IMR-90 (cell line): ENCODE results near the gene GPR132. TPM values are rescaled to one million over a fixed set of nuclear protein-coding genes. Genes with fewer than 3 reads are reported as not detected.

Experiments
- ATAC-seq: fragments of 200-7000 bp; cut with Tn5 transposase; 2 replicates; pipeline ENCODE4 v1.9.1; 2020; ENCODE audit warnings: low read depth, mild to moderate bottlenecking, moderate library complexity
- BruUV-seq: library from RNA; stranded (reverse); fragments of 400-500 nt; replicated peaks from 2 replicates; lab custom pipeline; 2021; lab: Mats Ljungman, UMichigan
- CTCF ChIA-PET: fragments of 300-600 bp; formaldehyde crosslinking; extraction: SDS; loops from one replicate; lab custom pipeline; 2021; ENCODE audit warnings: antibody characterized with exemption; lab: Yijun Ruan, JAX
- POLR2A ChIA-PET: fragments of 300-600 bp; sonication (Branson Sonifier 250); formaldehyde crosslinking; loops from one replicate; lab custom pipeline; 2022; ENCODE audit warnings: antibody characterized with exemption; ENCODE audit not compliant: unreplicated experiment; lab: Charles Lee
- DNase-seq: peaks from one replicate; pipeline ENCODE4 v3.0.0; 2013
- H2AFZ ChIP-seq: replicated peaks from 2 replicates; pipeline ENCODE3; 2013; ENCODE audit warnings: low read length, mild to moderate bottlenecking; ENCODE audit not compliant: poor library complexity
- H2AK5ac ChIP-seq: 2 replicates; pipeline ENCODE4 v1.6.1; 2013; ENCODE audit warnings: low read depth, low read length, inconsistent platforms
- H2AK9ac ChIP-seq: replicated peaks from 2 replicates; pipeline ENCODE3; 2013; ENCODE audit warnings: mild to moderate bottlenecking, low read depth, low read length, moderate library complexity; ENCODE audit not compliant: poor library complexity
- H2BK120ac ChIP-seq: 2 replicates; pipeline ENCODE4 v1.6.1; 2013; ENCODE audit warnings: low read depth, low read length, inconsistent platforms
- H2BK15ac ChIP-seq: 3 replicates; pipeline ENCODE4 v1.6.1; 2013; ENCODE audit warnings: low read depth, low read length, inconsistent platforms
- H2BK20ac ChIP-seq: 2 replicates; pipeline ENCODE4 v1.6.1; 2013; ENCODE audit warnings: low read depth, mild to moderate bottlenecking, inconsistent platforms, low read length, moderate library complexity
- H2BK5ac ChIP-seq: 2 replicates; pipeline ENCODE4 v1.6.1; 2013; ENCODE audit warnings: mild to moderate bottlenecking, low read depth, low read length, inconsistent platforms; ENCODE audit not compliant: poor library complexity, severe bottlenecking
- H3K14ac ChIP-seq: replicated peaks from 2 replicates; pipeline ENCODE4 v1.6.1; 2013; ENCODE audit warnings: low read depth, low read length, inconsistent platforms
- H3K18ac ChIP-seq: 2 replicates; pipeline ENCODE4 v1.6.1; 2013; ENCODE audit warnings: low read depth, low read length, control low read depth
- H3K23ac ChIP-seq: 2 replicates; pipeline ENCODE4 v1.6.1; 2013; ENCODE audit warnings: low read depth, low read length, inconsistent platforms
- H3K27ac ChIP-seq: 2 replicates; pipeline ENCODE4 v1.5.1; 2013; ENCODE audit warnings: mild to moderate bottlenecking, control low read depth, low read length; ENCODE audit not compliant: insufficient read depth
- H3K27me3 ChIP-seq: 2 replicates; pipeline ENCODE4 v1.6.1; 2013; ENCODE audit warnings: low read length; ENCODE audit not compliant: control insufficient read depth, insufficient read depth
- H3K36me3 ChIP-seq: 2 replicates; pipeline ENCODE4 v1.6.1; 2013; ENCODE audit warnings: low read length, mixed read lengths; ENCODE audit not compliant: control insufficient read depth, insufficient read depth
- H3K4ac ChIP-seq: 2 replicates; pipeline ENCODE4 v1.6.1; 2013; ENCODE audit warnings: low read depth, low read length, inconsistent platforms
- H3K4me1 ChIP-seq: 2 replicates; pipeline ENCODE4 v1.6.1; 2013; ENCODE audit warnings: low read length, mixed read lengths; ENCODE audit not compliant: control insufficient read depth, insufficient read depth
- H3K4me2 ChIP-seq: 2 replicates; pipeline ENCODE4 v1.6.1; 2013; ENCODE audit warnings: low read depth, mild to moderate bottlenecking, control low read depth, low read length, moderate library complexity
- H3K4me3 ChIP-seq: 2 replicates; pipeline ENCODE4 v1.5.1; 2013; ENCODE audit warnings: low read depth, mild to moderate bottlenecking, control low read depth, low read length, moderate library complexity; ENCODE audit not compliant: insufficient read depth
- H3K56ac ChIP-seq: 2 replicates; pipeline ENCODE4 v1.6.1; 2013; ENCODE audit warnings: low read length, inconsistent platforms; ENCODE audit not compliant: insufficient read depth; ENCODE audit errors: extremely low read depth
- H3K79me1 ChIP-seq, 2 experiments: 2 replicates each; pipeline ENCODE4 v1.6.1; 2013; ENCODE audit warnings: low read length in 2 of 2, inconsistent platforms in 1 of 2, low read depth in 1 of 2
- H3K9ac ChIP-seq: 2 replicates; pipeline ENCODE4 v1.6.1; 2013; ENCODE audit warnings: low read depth, low read length, control low read depth
- H3K9me1 ChIP-seq: 2 replicates; pipeline ENCODE4 v1.6.1; 2013; ENCODE audit warnings: low read length, inconsistent platforms; ENCODE audit not compliant: insufficient read depth
- H3K9me3 ChIP-seq: 2 replicates; pipeline ENCODE4 v1.6.1; 2013; ENCODE audit warnings: low read length; ENCODE audit not compliant: control insufficient read depth, insufficient read depth
- H4K20me1 ChIP-seq: 2 replicates; pipeline ENCODE4 v1.6.1; 2013; ENCODE audit warnings: low read length, inconsistent platforms; ENCODE audit not compliant: insufficient read depth
- H4K5ac ChIP-seq: 2 replicates; pipeline ENCODE4 v1.6.1; 2013; ENCODE audit warnings: mild to moderate bottlenecking, low read depth, low read length, control low read depth
- H4K8ac ChIP-seq, 2 experiments: 2 replicates each; pipeline ENCODE4 v1.6.1; 2013; ENCODE audit warnings: low read depth in 2 of 2, low read length in 2 of 2, control low read depth in 1 of 2, inconsistent platforms in 1 of 2
- H4K91ac ChIP-seq: 2 replicates; pipeline ENCODE4 v1.6.1; 2013; ENCODE audit warnings: low read depth, low read length, inconsistent platforms; ENCODE audit not compliant: insufficient read depth
- BHLHE40 ChIP-seq: fragments of 150-350 bp; IDR thresholded peaks from 2 replicates; pipeline ENCODE4 v1.6.1; 2016; ENCODE audit warnings: mild to moderate bottlenecking, low read depth, low read length
- CEBPB ChIP-seq: IDR thresholded peaks from 2 replicates; pipeline ENCODE4 v1.6.1; 2012; ENCODE audit warnings: low read depth, low read length, improper control_type of control experiment
- CHD1 ChIP-seq: IDR thresholded peaks from 2 replicates; pipeline ENCODE4 v1.6.1; 2012; ENCODE audit warnings: low read depth, low read length, improper control_type of control experiment
- FOS ChIP-seq: fragments of 150-350 bp; IDR thresholded peaks from 2 replicates; pipeline ENCODE4 v1.6.1; 2016; ENCODE audit warnings: low read depth, low read length
- MAFK ChIP-seq: IDR thresholded peaks from 2 replicates; pipeline ENCODE4 v1.6.1; 2012; ENCODE audit warnings: low read depth, low read length, improper control_type of control experiment
- MAZ ChIP-seq: IDR thresholded peaks from 2 replicates; pipeline ENCODE4 v1.6.1; 2012; ENCODE audit warnings: low read depth, mild to moderate bottlenecking, low read length, improper control_type of control experiment, moderate library complexity, borderline replicate concordance
- MXI1 ChIP-seq: IDR thresholded peaks from 2 replicates; pipeline ENCODE4 v1.6.1; 2012; ENCODE audit warnings: low read depth, mild to moderate bottlenecking, low read length, moderate library complexity, borderline replicate concordance
- NFE2L2 ChIP-seq: fragments of 150-350 bp; IDR thresholded peaks from 2 replicates; pipeline ENCODE4 v1.6.1; 2016; ENCODE audit warnings: low read depth, mild to moderate bottlenecking, low read length
- POLR2A ChIP-seq: IDR thresholded peaks from 2 replicates; pipeline ENCODE4 v1.6.1; 2012; ENCODE audit warnings: mild to moderate bottlenecking, low read depth, low read length
- RAD21 ChIP-seq: IDR thresholded peaks from 2 replicates; pipeline ENCODE4 v1.6.1; 2012; ENCODE audit warnings: low read length, improper control_type of control experiment
- RCOR1 ChIP-seq: IDR thresholded peaks from 2 replicates; pipeline ENCODE4 v1.6.1; 2012; ENCODE audit warnings: mild to moderate bottlenecking, low read length, improper control_type of control experiment; ENCODE audit not compliant: insufficient replicate concordance
- RFX5 ChIP-seq: IDR thresholded peaks from 2 replicates; pipeline ENCODE4 v1.8.0; 2012; ENCODE audit warnings: low read depth, mild to moderate bottlenecking, low read length, moderate library complexity
- SMC3 ChIP-seq: fragments of 150-350 bp; IDR thresholded peaks from 2 replicates; pipeline ENCODE4 v1.6.1; 2016; ENCODE audit warnings: low read depth, mild to moderate bottlenecking, antibody characterized with exemption, low read length, moderate library complexity
- WGBS, 2 experiments: methylation state at CpG; one replicate each; pipeline versions ENCODE4 v1.1.5 to v1.1.7; 2013; ENCODE audit warnings: missing lambda C conversion rate in 2 of 2; ENCODE audit not compliant: insufficient read length in 1 of 2; ENCODE audit errors: extremely low coverage in 2 of 2; 5-methylcytosine and 5-hydroxymethylcytosine counted together
- dilution Hi-C: fragments of 300-500 bp; cut with HindIII; formaldehyde crosslinking; loops from one replicate; pipeline ENCODE4 v1.14.3; 2018; ENCODE audit warnings: low sequenced_read_pairs; ENCODE audit not compliant: unreplicated experiment
- in situ Hi-C: fragments of 300-500 bp; cut with MboI; formaldehyde crosslinking; loops from 3 replicates; pipeline ENCODE4 v1.14.3; 2019; ENCODE audit warnings: low sequenced_read_pairs, inconsistent platforms, mixed read lengths
- intact Hi-C: fragments of 100-400 bp; cut with micrococcal nuclease; formaldehyde crosslinking; loops from 2 replicates; pipeline ENCODE4 v1.10.0; 2022
- polyA plus RNA-seq, 3 experiments: library from polyadenylated mRNA; depleted of rRNA; stranded (reverse); fragments of >200 nt; gene quantifications; 2 replicates each; pipeline ENCODE4 v1.2.3, GENCODE V29; 2012; ENCODE audit warnings: low replicate concordance in 1 of 3
- total RNA-seq: library from RNA; depleted of rRNA; stranded (reverse); fragments of >200 nt; gene quantifications from 2 replicates; pipeline ENCODE4 v1.2.3, GENCODE V29; 2012
- TF ChIP-seq, protein P1 (sequence below): fragments of 150-350 bp; IDR thresholded peaks from 2 replicates; pipeline ENCODE4 v1.6.1; 2017; ENCODE audit warnings: mild to moderate bottlenecking, antibody characterized with exemption, low read length, low read depth
- TF ChIP-seq, protein P2 (sequence below): fragments of 150-350 bp; IDR thresholded peaks from 2 replicates; pipeline ENCODE4 v1.6.1; 2016; ENCODE audit warnings: low read depth, mild to moderate bottlenecking, low read length, moderate library complexity, borderline replicate concordance
- TF ChIP-seq, protein P3 (sequence below): conservative IDR thresholded peaks from 2 replicates; pipeline ENCODE4 v1.5.1; 2012; ENCODE audit warnings: mild to moderate bottlenecking, low read depth, low read length, improper control_type of control experiment

GPR132 gene
- total and polyA plus RNA-seq, 2 of the 4 experiments (the other 2 are of a cell fraction), result under 0.01 to 0.10 TPM

DNA sequence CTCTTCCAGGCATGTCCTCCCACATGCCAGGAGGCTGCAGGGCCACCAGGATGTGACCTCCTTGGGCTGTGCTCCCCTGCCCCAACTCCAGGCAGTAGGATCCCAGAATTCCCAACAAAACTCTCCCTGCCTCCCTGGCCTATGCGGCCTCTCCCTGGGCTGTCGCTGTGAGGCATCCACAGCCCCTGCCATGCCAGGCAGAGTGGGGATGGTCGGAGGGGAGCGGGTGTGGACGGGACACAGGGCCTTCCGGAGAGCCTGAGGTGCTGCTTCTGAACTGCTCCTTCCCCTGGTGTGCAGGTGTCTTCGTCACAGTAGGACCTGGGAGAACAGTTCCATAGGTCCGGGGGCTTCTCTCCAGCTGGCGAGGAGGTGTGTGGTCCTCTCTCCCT, 18.3 kb downstream of the GPR132 start:
- intact Hi-C loops, result no loop called here
- Histone ChIP-seq H3K4me1 (peaks cover 3% of the 10 kb centered on the region; the same call in 1 of the 2 replicates), H3K4ac (no peak overlapping the region), H2AK5ac (no peak overlapping the region), H3K79me1 (no peaks in the 10 kb centered on the region), H2AFZ (peak overlapping the region; percentile 21), H2BK20ac (no peak overlapping the region), H3K36me3 (no peaks in the 10 kb centered on the region), H3K4me3 (no peak overlapping the region), H2BK5ac (no peak overlapping the region), H3K27ac (no peak overlapping the region), H4K5ac (no peak overlapping the region), H4K91ac (no peak overlapping the region), H2BK15ac (no peak overlapping the region), H3K9ac (no peak overlapping the region), H3K14ac (no peak overlapping the region), H2BK120ac (no peak overlapping the region), H3K18ac (no peak overlapping the region), H3K27me3 (peaks cover 10% of the 10 kb centered on the region), H4K20me1 (no peaks in the 10 kb centered on the region), H3K4me2 (no peak overlapping the region), H3K9me1 (no peaks in the 10 kb centered on the region), H3K23ac (no peak overlapping the region; the same call in 1 of the 2 replicates), H3K9me3 (no peaks in the 10 kb centered on the region; the same call in 1 of the 2 replicates), H2AK9ac (no peak overlapping the region), H3K56ac (no peak overlapping the region), H4K8ac (no peak overlapping the region)
- ATAC-seq (no peak), DNase-seq (no peak)
- dilution Hi-C loops, result no loop called here
- WGBS, 2 experiments, result no CpG with 5 or more reads among the region's 9 CpGs
- BruUV-seq, result no TSS peak
- TF ChIP-seq CEBPB (no peak), RAD21 (no peak), FOS (no peak), MXI1 (no peak), RFX5 (no peak), MAZ (no peak), MAFK (no peak), BHLHE40 (no peak), SMC3 (no peak), RCOR1 (no peak), NFE2L2 (no peak), CHD1 (no peak), POLR2A (no peak)
- TF ChIP-seq, protein P1, sequence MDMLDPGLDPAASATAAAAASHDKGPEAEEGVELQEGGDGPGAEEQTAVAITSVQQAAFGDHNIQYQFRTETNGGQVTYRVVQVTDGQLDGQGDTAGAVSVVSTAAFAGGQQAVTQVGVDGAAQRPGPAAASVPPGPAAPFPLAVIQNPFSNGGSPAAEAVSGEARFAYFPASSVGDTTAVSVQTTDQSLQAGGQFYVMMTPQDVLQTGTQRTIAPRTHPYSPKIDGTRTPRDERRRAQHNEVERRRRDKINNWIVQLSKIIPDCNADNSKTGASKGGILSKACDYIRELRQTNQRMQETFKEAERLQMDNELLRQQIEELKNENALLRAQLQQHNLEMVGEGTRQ, result no peak
- TF ChIP-seq, protein P2, sequence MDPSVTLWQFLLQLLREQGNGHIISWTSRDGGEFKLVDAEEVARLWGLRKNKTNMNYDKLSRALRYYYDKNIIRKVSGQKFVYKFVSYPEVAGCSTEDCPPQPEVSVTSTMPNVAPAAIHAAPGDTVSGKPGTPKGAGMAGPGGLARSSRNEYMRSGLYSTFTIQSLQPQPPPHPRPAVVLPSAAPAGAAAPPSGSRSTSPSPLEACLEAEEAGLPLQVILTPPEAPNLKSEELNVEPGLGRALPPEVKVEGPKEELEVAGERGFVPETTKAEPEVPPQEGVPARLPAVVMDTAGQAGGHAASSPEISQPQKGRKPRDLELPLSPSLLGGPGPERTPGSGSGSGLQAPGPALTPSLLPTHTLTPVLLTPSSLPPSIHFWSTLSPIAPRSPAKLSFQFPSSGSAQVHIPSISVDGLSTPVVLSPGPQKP, result no peak
- TF ChIP-seq, protein P3, sequence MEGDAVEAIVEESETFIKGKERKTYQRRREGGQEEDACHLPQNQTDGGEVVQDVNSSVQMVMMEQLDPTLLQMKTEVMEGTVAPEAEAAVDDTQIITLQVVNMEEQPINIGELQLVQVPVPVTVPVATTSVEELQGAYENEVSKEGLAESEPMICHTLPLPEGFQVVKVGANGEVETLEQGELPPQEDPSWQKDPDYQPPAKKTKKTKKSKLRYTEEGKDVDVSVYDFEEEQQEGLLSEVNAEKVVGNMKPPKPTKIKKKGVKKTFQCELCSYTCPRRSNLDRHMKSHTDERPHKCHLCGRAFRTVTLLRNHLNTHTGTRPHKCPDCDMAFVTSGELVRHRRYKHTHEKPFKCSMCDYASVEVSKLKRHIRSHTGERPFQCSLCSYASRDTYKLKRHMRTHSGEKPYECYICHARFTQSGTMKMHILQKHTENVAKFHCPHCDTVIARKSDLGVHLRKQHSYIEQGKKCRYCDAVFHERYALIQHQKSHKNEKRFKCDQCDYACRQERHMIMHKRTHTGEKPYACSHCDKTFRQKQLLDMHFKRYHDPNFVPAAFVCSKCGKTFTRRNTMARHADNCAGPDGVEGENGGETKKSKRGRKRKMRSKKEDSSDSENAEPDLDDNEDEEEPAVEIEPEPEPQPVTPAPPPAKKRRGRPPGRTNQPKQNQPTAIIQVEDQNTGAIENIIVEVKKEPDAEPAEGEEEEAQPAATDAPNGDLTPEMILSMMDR, result no peak
- POLR2A ChIA-PET, result no interaction called here
- CTCF ChIA-PET, result interaction anchor here (1.3 to 2.2 kb wide), 2 partner anchors 29 to 73 kb away, joined by 5 to 21 read pairs; no protein-coding TSS in a partner anchor
- in situ Hi-C loops, result loop anchor here (5.0 kb wide), 1 partner anchor 75 kb away; no protein-coding TSS in a partner anchor
